ENCODE results near the gene HLCS.

HLCS gene

GRCh38 chr21:36949171-36950141 lies 17.0 kb downstream of the HLCS start:
- no peaks in the 10 kb centered on the region for H3K36me3 ChIP-seq (replicated peaks; ENCODE audit: insufficient read depth, low read length)
- H3K27ac ChIP-seq (ENCODE audit: low read length) = no peak overlapping the region
- no peaks in the 10 kb centered on the region for H3K9me2 ChIP-seq (replicated peaks; ENCODE audit: insufficient read depth, low read length)
- no peak overlapping the region for H3K4me3 ChIP-seq (ENCODE audit: low read length)
- H2AFZ ChIP-seq (ENCODE audit: low read length) = no peak overlapping the region
- no peak overlapping the region for H3K9ac ChIP-seq (ENCODE audit: low read length)
- DNase-seq = no peak
- H4K20me1 ChIP-seq (ENCODE audit: insufficient read depth, low read length) = no peaks in the 10 kb centered on the region
- peaks cover 8% of the 10 kb centered on the region; the same call in 1 of the 2 replicates for H3F3A ChIP-seq (ENCODE audit: insufficient read depth, low read length)
- H3K4me2 ChIP-seq (ENCODE audit: low read depth, low read length) = no peak overlapping the region
- H3K79me2 ChIP-seq (ENCODE audit: low read length) = no peaks in the 10 kb centered on the region
- no peaks in the 10 kb centered on the region for H3K9me3 ChIP-seq (replicated peaks; ENCODE audit: insufficient read depth, low read length)
- H3K4me1 ChIP-seq (ENCODE audit: low read length) = peaks cover 5% of the 10 kb centered on the region
- no peak for TF ChIP-seq EZH2phosphoT487 (IDR thresholded peaks at IDR 0.05; ENCODE audit: low read length)
- TF ChIP-seq EZH2 (optimal IDR thresholded peaks at IDR 0.05; ENCODE audit: low read depth, low read length) = no peak
- TF ChIP-seq, protein P1, sequence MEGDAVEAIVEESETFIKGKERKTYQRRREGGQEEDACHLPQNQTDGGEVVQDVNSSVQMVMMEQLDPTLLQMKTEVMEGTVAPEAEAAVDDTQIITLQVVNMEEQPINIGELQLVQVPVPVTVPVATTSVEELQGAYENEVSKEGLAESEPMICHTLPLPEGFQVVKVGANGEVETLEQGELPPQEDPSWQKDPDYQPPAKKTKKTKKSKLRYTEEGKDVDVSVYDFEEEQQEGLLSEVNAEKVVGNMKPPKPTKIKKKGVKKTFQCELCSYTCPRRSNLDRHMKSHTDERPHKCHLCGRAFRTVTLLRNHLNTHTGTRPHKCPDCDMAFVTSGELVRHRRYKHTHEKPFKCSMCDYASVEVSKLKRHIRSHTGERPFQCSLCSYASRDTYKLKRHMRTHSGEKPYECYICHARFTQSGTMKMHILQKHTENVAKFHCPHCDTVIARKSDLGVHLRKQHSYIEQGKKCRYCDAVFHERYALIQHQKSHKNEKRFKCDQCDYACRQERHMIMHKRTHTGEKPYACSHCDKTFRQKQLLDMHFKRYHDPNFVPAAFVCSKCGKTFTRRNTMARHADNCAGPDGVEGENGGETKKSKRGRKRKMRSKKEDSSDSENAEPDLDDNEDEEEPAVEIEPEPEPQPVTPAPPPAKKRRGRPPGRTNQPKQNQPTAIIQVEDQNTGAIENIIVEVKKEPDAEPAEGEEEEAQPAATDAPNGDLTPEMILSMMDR (IDR thresholded peaks at IDR 0.05; ENCODE audit: low read length) = no peak
- no peaks in the 10 kb centered on the region for H3K27me3 ChIP-seq (replicated peaks; ENCODE audit: insufficient read depth, low read length)

DNA sequence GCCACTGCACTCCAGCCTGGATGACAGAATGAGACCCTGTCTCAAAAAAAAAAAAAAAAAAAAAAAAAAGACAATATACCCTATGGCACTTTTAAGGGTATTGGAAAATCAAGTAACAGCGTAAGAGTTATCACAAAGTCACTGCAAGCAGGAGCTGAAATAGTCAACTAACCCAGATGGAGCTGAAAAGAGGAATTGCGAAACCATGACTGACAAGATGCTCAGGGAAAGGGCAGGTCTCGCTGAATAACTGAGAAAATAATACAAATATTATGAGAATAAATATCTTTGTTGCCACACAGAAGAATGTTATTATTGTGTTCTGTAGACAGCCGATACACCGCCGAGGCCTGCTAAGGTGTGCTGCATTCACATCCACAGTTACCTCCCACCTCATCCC lies 17.8 kb downstream of the HLCS start:
- no peak overlapping the region for H3K9ac ChIP-seq (ENCODE audit: low read length)
- no peaks in the 10 kb centered on the region for H3K27me3 ChIP-seq (replicated peaks; ENCODE audit: insufficient read depth, low read length)
- H3K4me3 ChIP-seq (ENCODE audit: low read length) = no peak overlapping the region
- H3K4me1 ChIP-seq (ENCODE audit: low read length) = peaks cover 5% of the 10 kb centered on the region
- TF ChIP-seq, protein P1 (IDR thresholded peaks at IDR 0.05; ENCODE audit: low read length) = no peak
- TF ChIP-seq EZH2 (optimal IDR thresholded peaks at IDR 0.05; ENCODE audit: low read depth, low read length) = no peak
- no peaks in the 10 kb centered on the region for H3K9me3 ChIP-seq (replicated peaks; ENCODE audit: insufficient read depth, low read length)
- no peak for DNase-seq
- no peak overlapping the region for H3K4me2 ChIP-seq (ENCODE audit: low read depth, low read length)
- H3K36me3 ChIP-seq (replicated peaks; ENCODE audit: insufficient read depth, low read length) = no peaks in the 10 kb centered on the region
- H3K27ac ChIP-seq (ENCODE audit: low read length) = no peak overlapping the region
- H3K9me2 ChIP-seq (replicated peaks; ENCODE audit: insufficient read depth, low read length) = no peaks in the 10 kb centered on the region
- H2AFZ ChIP-seq (ENCODE audit: low read length) = no peak overlapping the region
- no peaks in the 10 kb centered on the region for H3K79me2 ChIP-seq (ENCODE audit: low read length)
- peaks cover 8% of the 10 kb centered on the region; the same call in 1 of the 2 replicates for H3F3A ChIP-seq (ENCODE audit: insufficient read depth, low read length)
- H4K20me1 ChIP-seq (ENCODE audit: insufficient read depth, low read length) = no peaks in the 10 kb centered on the region

- H4K20me1 ChIP-seq (ENCODE audit: insufficient read depth, low read length) = no peaks in the 10 kb centered on the region
- H3K79me2 ChIP-seq (ENCODE audit: low read length) = no peaks in the 10 kb centered on the region
- H3K9me3 ChIP-seq (replicated peaks; ENCODE audit: insufficient read depth, low read length) = no peaks in the 10 kb centered on the region
- no peak for DNase-seq
- TF ChIP-seq EZH2 (optimal IDR thresholded peaks at IDR 0.05; ENCODE audit: low read depth, low read length) (no peak), EZH2phosphoT487 (IDR thresholded peaks at IDR 0.05; ENCODE audit: low read length) (no peak)
- TF ChIP-seq, protein P1 (IDR thresholded peaks at IDR 0.05; ENCODE audit: low read length) = no peak
- no peak overlapping the region for H2AFZ ChIP-seq (ENCODE audit: low read length)
- no peak overlapping the region for H3K27ac ChIP-seq (ENCODE audit: low read length)
- H3K27me3 ChIP-seq (replicated peaks; ENCODE audit: insufficient read depth, low read length) = no peaks in the 10 kb centered on the region
- H3K4me2 ChIP-seq (ENCODE audit: low read depth, low read length) = no peak overlapping the region
- no peaks in the 10 kb centered on the region for H3K9me2 ChIP-seq (replicated peaks; ENCODE audit: insufficient read depth, low read length)
- peaks cover 8% of the 10 kb centered on the region; the same call in 1 of the 2 replicates for H3F3A ChIP-seq (ENCODE audit: insufficient read depth, low read length)
- no peak overlapping the region for H3K4me3 ChIP-seq (ENCODE audit: low read length)
- H3K4me1 ChIP-seq (ENCODE audit: low read length) = peaks cover 5% of the 10 kb centered on the region
- H3K9ac ChIP-seq (ENCODE audit: low read length) = no peak overlapping the region
- H3K36me3 ChIP-seq (replicated peaks; ENCODE audit: insufficient read depth, low read length) = no peaks in the 10 kb centered on the region
Observed at GRCh38 chr21:36946949-36947356, 19.5 kb downstream of the HLCS start.
